Measurements from ENCODE around the gene TIRAP.
"Not testable (repeated sequence)": the region's sequence is repeated elsewhere in the genome, so short reads cannot be mapped to it uniquely, and the experiment has no call there.

Gene TIRAP

DNA sequence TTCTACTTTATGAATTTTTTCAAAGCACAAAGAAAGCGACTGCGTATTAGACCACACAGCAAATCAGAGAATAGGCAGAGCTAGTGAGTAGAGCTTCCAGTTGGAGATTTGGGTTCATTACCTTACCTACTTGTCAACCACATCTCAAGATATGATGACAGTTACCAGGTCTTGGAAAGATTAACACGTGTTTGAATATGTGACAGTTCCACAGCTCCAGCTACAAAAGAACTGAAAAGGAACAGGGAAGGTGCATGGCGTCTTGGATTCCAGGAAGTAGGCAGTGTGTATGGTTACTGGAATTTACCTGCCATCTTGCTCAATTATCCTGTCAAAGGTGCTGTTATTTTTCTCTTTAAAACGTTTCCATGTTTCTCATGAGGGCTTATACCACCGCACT is 5.3 kb downstream of the TIRAP start:
- no peak for DNase-seq

DNA sequence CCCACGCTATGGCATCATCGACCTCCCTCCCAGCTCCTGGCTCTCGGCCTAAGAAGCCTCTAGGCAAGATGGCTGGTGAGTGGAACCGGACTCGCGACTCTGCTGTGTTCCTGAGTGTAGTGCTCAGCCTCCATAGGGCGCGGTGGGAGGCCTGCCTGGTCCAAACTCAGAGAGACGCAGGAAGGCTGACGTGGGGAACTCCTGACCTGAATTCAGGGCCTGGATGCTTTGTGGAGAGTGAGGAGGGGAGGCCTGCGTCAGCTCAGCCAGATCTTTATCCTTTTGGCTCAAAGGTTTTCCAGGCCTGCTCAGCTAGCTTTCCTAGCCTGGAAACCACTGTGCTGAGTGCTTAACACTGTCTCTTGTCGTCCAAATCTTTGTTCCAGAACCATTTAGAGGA is 8.0 kb downstream of the TIRAP start:
- DNase-seq = no peak

DNA sequence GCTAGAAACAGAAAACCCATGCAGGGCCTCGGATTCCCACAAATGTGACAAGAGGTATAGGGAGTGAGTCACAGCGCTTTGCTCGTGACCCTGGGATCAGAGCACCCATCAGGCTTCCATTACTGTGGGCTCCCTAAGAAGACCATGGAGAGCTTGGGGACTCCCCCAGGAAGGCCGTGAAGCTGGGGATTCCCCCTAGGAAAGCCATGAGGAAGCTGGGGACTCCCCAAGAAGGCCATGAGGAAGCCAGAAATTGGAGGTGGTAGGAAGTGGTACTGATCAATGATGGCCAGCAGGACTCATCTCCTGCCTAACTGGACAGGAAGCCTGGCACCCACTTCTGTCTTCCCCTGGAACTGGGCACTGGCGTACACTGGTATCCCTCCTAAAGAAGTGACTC is 10.8 kb downstream of the TIRAP start:
- DNase-seq = no peak

DNA sequence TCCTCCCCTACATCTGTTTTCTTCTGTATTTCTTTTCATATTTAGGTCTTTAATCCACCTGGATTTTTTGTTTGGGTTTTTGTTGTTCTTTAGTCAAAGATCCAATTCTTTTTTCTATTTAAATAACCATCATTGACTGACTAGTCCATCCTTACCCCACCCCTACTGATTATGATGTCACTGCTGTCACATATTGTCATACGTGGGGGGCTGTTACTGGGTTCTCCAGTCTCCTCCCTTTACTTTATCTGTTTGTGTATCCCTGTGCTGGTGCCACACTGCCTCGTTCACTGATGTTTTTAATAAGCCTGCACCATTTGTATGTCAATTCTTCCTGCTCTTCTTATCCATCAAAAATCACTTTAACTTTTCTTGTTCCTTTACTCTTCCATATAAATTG is 14.1 kb downstream of the TIRAP start:
- DNase-seq = no peak

DNA sequence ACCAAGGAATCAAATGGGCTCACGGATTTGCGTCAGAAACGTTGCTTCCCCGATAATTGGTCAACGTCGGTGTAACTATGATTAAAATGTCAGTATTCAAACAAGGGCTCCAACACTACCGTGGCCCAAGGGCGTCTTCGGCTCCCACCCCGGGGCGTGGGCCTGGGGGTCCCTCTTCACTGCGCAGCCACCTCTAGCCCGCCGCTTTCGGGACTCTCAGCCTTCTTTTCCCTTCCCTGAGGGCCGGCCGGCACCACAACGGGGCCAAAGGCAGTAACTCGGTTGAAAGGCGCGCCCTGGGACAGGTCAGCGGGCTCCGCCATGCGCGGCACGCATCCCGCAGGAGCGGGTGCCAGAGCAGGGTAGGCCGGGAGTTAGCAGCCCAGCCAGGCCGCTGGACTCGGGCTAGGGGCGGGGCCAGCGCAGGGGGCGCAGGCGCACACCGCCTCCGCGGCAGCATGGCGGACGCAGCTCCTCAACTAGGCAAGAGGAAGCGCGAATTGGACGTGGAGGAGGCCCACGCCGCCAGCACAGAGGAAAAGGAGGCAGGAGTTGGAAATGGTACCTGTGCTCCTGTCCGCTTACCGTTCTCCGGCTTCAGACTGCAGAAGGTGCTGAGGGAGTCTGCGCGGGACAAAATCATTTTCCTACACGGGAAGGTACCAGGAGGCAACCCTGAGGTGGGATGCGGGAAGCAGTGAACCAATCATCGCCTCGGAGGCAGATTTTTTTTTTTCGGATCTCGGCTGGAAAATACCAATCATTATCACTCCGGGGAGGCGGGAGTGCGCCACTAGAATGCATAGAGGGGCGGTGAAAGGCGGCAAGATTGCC is 20.9 kb downstream of the TIRAP start, which contains the start of gene DCPS:
Gene DCPS (plus strand): TSS at position 438 of the 834 bp plus-strand sequence. CDS start 21 bp downstream, at position 459.
- DNase-seq = peak; percentile 91

DNA sequence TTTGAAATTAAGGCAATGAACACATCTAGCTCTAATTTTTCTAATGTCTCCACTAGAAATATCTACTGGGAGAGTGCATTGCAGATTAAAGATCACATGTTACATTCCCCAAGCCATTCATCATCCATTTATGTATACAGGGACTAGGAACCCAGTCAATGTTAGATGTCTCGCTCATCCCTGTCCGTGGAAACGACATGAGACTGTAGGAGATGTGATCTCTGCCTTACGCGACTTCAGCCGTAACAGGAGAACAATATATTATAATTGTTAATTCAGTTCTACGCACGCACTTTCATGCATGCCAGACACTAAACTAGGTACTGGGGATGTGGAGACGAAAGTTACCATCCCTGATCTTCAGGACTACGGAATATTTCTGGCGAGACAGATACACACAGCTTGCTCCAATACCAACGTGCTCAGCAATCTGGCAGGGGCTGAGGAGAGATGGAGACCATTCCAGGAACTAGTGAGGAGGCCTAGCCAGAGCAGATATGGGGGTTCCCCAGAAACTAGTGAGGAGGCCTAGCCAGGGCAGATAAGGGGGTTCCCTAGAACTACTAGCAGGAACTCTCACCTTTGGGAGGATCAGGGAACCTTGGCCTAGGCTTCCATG is 21.7 kb downstream of the TIRAP start:
- no peak for DNase-seq

DNA sequence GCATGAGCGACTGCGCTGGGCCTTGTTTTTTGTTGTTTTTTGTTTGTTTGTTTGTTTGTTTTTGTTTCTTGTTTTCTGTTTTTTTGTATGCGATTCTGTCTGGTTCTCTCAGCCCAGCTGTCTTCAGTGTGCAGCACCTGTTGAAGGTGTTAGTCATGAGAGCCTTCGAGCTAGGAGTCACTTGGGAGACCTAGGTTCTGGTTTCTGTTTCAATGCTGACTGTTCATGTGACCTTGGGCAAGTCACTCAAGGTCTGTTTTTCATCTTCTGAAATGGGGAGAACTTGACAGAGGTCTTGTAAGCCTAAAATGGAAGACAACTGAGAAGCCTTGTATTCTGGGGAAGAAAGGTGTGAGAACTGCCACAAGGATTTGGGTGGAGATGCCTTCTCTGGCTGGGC is 22.8 kb downstream of the TIRAP start:
- DNase-seq = no peak

DNA sequence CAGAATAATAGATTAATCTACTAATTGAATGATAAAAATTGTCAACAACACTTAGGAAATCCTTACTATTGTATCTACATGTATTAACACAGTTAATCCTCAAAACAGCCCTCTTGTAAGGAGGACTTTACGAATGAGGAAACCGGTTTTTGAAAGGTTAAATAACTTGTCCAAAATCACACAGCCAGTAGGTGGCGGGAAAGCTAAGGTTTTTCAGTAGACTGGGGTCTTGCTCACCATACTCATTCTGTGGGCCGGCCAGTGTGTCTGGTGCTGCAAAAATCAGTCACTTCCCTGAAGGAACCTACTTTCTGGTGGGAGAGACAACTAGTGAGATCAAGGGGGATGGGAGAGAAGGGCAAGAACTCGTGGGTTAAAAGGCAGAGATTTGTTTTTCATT is 24.8 kb downstream of the TIRAP start:
- peak; percentile 84 for DNase-seq

DNA sequence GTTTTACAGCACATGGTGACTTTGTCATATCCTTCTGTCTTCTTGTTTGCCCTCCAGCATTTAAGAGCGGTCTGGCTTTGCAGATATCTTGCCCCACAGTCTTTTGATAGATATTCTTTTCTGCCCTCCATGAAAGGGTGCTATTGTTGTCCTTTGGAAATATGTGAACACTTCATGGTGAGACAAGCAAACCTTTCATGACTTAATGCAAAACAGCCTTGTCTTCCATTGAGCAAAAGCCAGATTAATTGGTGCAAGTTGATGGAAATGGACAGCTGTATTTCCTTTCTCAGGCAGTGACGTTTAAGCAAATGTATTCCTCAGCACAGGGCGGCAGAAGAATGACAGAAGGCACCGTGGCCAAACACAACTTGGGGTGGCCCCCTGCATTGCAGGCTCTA is 25.4 kb downstream of the TIRAP start:
- DNase-seq = no peak

DNA sequence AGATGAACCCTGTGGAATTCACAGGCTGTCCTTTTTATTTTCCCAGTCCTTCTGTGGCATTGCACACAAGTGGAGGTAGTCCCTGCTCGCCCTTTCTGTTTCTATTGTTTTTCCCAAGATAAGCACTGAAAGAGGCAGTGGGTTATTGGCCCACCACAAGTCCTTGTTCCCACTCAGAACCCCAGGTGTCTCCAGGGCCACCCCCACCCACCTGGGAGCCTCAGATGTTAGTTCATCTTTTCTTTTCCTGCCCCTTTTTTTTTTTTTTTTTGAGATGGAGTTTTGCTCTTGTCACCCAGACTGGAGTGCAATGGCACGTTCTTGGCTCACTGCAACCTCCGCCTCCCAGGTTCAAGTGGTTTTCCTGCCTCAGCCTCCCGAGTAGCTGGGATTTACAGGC is 25.9 kb downstream of the TIRAP start:
- DNase-seq = not testable (repeated sequence)

DNA sequence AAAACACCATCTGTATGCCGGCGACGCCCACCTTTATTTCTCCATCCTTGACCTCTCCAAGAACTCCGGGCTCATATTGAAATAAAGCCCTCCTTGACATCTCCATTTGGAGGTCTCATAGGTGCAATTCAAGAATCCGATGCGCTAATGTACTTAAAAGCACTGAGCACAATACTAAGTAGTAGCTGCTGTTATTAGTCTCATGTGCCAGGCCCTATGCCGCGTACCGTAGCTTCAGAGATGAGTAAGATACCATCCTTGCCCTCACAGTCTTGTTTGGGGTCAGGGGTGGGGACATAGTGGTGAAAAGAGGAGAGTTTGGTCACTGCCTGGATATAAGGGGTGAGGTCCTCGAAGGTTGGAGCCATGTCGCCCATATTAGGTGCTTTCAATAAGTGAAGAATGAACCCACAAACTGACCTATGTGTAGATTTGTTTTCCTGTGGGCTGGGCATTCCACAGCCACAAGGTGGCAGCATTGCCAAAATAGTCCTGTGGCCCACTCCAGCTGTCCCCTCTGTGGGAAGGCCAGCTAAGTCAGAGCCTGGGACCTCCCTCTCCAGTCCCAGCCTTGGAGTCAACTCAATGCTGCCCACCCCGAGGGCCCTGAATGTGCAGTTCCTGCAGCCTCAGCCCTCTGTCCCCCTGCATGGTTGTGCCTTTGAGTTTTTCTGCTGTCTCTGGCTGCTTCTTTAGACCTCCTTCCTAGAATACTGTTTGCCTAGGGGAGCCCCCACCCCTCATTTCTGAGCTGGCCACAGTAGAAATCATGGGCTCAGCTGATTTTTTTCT is 27.5 kb downstream of the TIRAP start:
- DNase-seq = peak; percentile 91

DNA sequence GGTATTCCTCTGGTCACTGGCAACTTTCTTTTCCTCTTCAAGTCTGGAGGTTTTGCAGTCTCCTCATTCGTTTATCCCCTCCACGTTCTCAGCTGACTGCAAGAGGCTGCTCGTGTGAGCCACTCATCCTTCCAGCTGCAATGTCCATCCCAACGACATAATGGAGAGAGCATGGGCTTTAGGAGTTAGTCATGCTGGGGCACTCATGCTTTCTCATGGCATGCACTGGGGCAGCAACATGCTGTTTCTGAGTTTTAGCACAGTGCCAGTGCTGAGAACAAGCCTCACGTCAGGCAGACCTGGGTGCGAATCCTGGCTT is 28.1 kb downstream of the TIRAP start:
- no peak for DNase-seq

DNA sequence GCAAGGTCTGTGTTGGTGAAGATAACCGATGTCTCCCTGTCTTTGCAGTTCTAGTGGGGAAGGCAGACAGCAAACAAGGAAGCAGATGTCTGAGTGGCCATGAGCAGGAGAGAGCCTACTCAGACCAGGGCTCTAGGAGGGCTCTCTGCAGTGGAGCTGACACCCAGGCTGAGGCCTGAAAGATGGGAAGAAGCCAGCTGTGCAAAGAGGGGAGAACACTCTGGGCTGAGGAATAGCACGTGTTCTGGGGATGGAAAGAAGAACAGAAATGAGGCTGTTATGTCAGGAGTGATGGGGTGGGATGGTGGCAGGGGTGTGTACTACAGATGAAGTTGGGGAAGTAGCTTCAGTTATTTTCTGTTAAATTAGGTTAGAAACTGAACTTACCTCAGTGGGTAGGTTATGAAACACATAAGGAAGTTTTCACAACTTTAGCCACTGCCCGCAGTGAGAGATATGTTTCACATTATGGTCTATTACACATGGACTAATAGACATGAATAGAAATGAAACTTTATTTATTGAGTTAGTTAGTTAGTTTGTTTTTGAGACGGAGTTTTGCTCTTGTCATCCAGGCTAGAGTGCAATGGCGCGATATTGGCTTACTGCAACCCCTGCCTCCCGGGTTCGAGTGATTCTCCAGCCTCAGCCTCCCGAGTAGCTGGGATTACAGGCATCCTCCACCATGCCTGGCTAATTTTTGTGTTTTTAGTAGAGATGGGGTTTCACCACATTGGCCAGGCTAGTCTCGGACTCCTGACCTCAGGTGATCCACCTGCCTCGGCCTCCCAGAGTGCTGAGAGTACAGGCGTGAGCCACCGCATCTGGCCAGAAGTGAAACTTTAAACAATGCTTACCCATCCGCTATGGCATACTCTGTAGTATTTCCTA is 28.8 kb downstream of the TIRAP start:
- DNase-seq = peak; percentile 80

DNA sequence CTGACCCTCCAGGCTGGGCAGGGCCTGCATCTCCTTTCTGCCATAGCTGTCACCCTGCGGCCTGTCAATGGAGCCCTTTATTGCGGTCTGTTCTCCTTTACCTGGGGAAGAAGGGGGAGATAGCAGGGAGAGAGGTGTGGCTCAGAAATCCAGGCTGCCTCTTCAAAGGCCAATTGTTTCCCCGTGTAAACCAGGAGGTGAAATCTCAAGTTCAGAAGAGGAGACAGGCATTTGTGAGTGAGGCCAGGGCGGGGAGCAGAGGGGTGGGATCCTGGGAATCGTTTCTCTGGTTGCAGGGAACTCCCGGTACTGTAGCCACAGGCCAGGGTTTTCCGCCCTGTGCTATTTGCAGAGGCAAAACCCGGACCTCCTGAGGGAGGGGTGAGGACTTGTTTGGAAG is 30.1 kb downstream of the TIRAP start:
- DNase-seq = no peak

DNA sequence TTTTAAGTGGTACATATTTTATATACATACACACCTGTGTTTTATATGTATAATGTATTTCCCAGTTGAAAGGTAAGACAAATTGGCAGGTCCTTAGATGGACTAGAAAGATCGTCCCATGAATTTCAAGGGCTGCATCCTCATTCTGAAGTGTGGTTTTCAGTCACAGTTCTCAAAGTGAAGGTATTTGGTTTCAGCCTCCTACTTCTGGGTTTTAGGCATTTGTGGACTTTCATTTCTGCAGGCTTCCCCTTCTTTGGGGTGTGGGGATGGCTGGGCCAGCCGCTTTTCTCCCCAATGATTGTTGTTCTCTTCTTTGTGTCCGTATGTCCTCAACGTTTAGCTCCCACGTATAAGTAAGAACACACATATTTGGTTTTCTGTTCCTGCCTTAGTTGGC is 30.9 kb downstream of the TIRAP start:
- no peak for DNase-seq

DNA sequence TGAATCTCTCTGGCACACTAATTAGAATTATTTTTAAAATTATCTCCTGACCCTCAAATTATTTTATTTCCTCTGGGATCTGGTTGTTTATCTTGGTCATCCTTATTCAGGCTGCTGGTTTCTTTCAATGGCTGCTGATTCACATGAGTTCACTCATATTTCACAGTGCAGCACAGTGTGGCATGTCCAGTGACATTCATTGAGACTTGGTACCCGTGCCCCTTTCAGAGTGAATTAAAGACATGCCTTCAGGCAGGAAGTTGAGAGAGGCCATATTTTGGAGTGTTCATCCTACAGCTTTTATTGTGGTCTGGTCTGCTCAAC is 34.5 kb downstream of the TIRAP start:
- no peak for DNase-seq

DNA sequence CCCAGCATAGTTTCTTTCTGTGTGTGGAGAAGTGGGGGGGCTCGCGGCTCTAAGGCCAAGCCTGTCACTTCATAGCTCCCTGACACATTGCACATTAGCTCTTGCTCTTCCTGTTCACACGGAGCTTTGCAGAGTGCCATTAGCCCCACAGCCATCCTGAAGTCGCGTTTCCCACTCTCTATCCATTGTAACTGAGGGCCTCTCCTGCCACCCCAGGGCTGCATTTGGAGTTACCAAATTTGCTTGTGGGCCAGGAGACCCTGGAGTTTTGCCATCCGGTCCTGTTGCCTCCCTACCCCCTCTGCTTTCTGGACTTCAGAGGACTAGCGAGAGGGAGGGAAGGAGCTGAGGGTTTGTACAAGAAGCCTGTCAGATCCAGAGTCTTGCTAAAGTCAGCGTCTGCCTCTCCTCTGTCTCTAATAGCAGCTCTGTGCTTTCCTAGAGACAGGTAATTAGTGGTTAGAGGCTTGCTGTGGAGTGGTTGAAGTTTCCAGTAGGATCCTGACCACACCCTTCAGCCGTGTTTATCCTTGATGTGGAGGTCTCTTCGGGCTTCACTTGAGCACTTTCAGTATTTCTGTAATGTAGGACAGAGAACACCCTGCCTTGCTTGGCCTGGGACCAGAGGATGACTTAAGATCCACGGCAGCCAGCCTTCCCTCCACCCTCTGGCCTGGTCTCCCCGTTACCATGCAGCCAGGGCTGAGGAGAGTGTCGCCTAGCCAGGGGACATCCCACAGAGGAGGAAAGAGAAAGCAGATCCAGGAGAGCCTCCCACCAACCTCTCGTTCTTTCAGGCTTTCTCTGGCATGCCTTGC is 35.1 kb downstream of the TIRAP start:
- peak; percentile 42 for DNase-seq

DNA sequence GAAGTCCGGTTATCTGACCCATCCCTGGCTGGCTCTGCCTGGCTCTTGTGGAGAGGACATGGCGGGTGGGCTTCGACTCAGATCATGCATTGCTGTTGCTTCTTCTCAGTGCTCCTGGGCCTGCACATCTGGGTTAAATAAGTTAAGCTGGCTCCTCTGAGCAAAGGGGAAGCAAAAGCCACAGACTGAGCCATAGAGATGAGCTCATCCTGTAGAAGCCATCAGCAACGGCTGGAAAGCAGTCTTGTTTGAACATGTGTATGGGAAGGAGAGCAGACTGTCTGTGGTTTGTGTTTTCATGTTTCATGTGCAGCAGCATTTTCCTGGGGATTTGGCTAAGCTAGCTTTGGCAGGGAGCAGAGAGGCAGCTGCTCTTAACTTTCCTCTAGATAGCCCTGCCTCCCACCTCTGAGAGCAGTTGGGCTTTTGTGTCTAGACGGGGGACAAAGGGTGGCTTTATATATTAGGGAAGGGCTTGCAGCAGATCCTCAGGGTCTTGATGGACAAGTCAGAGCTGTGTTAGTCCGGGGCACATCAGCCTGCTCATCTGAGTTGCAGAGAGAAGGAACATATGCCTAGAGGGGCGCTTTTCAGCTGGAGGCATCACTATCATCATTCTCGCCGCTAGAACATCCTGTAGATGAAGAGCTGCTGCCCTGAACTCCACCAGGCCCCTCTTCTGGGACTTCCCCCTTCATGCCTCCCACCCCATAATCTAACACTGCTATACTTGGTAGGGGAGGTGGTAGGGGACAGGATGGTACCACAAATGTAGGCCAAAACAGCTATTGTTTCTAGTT is 35.9 kb downstream of the TIRAP start:
- DNase-seq = peak; percentile 76

DNA sequence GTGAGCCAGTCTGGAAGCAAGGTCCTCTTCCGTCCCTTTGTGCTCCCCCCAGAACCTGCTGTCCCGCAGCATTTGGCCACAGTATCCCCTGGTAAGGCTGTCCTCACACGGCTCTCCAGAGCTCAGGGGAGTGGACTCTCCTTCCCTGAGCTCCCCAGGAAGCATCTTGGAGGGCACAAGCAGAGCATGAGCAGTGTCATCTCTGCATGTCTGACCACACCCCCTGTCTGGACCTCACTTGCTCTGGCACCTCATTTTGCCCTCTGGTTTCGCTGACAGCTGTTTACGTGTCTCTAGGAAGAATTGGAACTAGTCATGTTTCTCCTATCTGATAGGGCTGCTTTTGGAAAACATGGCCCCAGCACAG is 36.5 kb downstream of the TIRAP start:
- DNase-seq = no peak

DNA sequence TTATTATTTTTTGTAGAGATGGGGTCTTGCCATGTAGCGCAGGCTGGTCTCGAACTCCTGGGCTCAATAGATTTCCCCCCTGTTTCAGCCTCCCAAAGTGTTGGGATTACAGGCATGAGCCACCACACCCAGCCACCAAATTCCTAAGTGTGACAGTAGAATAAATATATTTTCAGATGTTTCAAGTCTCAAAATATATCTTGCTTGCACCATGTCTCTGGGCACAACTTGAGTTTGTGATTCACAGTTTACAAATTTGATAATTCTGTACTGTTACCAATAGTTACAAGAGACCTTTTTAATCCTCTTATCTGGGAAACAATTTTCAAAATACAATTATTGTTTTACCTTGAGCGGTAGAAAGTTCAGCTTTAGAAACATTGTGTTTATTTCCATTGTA is 40.1 kb downstream of the TIRAP start:
- DNase-seq = no peak

DNA sequence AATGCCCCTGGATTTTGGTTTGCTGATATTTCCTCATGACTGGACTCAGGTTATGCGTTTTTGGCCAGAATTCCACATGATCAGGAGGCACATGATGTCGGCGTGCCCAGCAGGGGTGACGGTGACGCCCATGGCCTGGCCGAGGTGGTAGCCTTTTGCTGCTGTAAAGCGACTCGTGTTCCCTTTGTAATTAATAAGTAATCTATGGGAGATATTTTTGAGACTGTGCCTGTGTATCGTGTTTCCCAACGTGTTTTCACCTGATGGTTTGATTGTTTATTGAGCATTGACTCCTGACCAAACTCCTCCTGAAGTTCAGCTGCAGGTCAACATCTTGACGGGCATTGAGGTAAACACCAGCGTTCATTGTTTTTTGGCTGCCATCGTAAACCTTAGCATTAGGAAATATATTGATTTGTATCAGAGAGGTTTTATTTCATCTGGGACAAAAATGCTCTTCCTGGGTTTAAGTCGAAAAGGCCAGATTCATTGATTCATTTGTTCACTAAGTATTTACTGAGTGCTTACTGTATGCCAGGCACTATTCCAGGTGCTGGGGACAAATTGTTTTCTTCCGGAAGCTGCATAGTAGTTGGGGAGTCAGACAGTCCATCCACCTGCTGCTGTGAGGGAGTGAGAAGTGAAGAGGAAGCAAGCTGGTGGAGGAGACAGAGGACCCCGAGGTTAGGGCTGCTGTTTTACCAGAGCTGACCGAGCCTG is 44.5 kb downstream of the TIRAP start:
- no peak for DNase-seq
